Neuron (in vitro differentiated cells): ENCODE results near the gene ALDH7A1.
A peak's percentile ranks its signal among the peaks of the same experiment; 100 is the strongest.
"Not testable (repeated sequence)": the region's sequence is repeated elsewhere in the genome, so short reads cannot be mapped to it uniquely, and the experiment has no call there.

Source experiments
- H2AFZ ChIP-seq: one replicate; pipeline ENCODE4 v1.6.1; 2013; ENCODE audit warnings: low read depth, mild to moderate bottlenecking, inconsistent platforms, low read length, moderate library complexity
- H3K27me3 ChIP-seq: one replicate; pipeline ENCODE4 v1.6.1; 2013; ENCODE audit warnings: low read length; ENCODE audit not compliant: insufficient read depth
- H3K36me3 ChIP-seq: one replicate; pipeline ENCODE4 v1.6.1; 2013; ENCODE audit warnings: low read length; ENCODE audit not compliant: insufficient read depth
- H3K4me1 ChIP-seq: one replicate; pipeline ENCODE4 v1.6.1; 2013; ENCODE audit warnings: low read length; ENCODE audit not compliant: insufficient read depth
- H3K4me3 ChIP-seq: 2 replicates; pipeline ENCODE4 v1.5.1; 2013; ENCODE audit warnings: mild to moderate bottlenecking, low read length, moderate library complexity
- H3K9me3 ChIP-seq: one replicate; pipeline ENCODE4 v1.6.1; 2013; ENCODE audit warnings: low read length

Gene ALDH7A1

DNA sequence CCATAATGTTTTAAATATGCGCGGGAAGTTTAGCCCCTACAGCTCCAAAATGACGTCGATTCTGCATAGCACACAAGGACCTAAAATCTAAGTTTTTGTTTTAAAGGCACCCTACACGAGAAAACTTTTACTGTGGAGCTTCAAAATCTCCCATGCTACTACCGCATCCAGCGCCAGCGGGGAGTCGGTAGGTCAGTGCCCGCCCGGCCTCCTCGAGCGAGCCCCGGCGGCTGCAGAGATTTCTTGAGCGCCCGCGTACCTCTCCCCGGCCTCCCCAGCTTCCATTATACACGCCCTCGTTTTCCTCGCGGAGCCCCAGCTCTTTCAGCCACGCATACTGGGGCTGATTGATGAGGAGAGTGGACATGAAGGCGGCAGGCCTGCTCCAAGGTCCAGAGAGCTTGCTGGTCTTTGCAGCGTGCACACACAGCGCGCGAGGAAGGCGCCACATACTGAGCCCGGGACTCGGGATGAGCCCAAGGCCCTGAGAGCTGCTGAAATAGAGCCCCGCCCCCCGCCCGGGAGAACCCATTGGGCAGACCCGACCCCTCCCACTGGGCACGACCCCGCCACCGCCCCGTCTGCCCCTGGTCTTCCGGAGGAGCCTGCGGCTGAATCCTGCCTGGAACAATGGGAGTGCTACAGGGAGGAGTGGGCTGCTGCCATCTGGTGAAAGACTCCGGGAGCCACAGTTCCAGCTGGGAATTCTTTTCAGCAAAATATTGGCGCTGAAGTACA is at the start of gene ALDH7A1:
Gene ALDH7A1, minus strand, starts transcription at position 472 of the 738 bp plus-strand sequence. Its CDS starts 21 bp downstream, at position 451.
- peak within 1 kb of the TSS; percentile 88 for H2AFZ ChIP-seq
- H3K4me1 ChIP-seq = peaks cover 16% of the 10 kb centered on the region
- H3K36me3 ChIP-seq = peaks cover 18% of the 10 kb centered on the region
- peak within 1 kb of the TSS; percentile 78 for H3K4me3 ChIP-seq
- no peaks in the 10 kb centered on the region for H3K9me3 ChIP-seq
- H3K27me3 ChIP-seq = no peaks in the 10 kb centered on the region

DNA sequence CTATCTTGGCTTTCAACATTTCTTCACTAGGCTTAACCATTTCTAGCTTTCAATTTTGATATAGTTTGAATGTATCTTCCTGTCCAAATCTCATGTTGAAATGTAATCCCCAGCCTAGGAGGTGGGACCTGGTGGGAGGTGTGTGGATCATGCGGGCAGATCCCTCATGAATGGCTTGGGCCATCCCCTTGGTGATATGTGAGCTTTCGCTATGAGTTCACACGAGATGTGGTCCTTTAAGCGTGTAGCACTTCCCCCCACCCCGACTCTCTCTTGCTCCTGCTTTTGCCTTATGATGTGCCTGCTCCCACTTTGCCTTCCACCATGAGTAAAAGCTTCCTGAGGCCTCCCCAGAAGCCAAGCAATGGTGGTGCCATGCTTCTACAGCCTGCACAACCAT is 46.4 kb upstream of the ALDH7A1 start:
- H3K4me1 ChIP-seq = no peaks in the 10 kb centered on the region
- H3K27me3 ChIP-seq = no peaks in the 10 kb centered on the region
- H2AFZ ChIP-seq = no peak overlapping the region
- H3K4me3 ChIP-seq = no peak overlapping the region
- no peaks in the 10 kb centered on the region for H3K36me3 ChIP-seq
- H3K9me3 ChIP-seq = no peaks in the 10 kb centered on the region

GRCh38 chr5:126640866-126641265 is 45.8 kb upstream of the ALDH7A1 start:
- no peaks in the 10 kb centered on the region for H3K9me3 ChIP-seq
- no peaks in the 10 kb centered on the region for H3K4me1 ChIP-seq
- no peak overlapping the region for H2AFZ ChIP-seq
- H3K4me3 ChIP-seq = no peak overlapping the region
- no peaks in the 10 kb centered on the region for H3K27me3 ChIP-seq
- no peaks in the 10 kb centered on the region for H3K36me3 ChIP-seq

DNA sequence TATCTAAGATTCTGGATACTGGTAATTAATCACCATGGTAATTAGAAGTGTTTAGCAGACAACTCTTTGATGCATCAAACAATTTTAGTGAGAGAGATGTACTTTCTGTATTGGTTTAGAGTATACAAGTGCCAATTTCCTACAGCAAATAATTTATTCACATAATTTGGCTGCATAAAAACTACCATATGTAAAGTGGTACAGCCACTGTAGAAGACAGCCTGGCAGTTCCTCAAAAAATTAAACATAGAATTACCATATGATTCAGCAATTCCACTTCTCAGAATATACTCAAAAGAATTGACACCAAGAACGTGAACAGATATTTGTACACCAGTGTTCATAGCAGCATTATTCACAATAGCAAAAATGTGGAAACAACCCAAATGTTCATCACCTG is 41.9 kb upstream of the ALDH7A1 start:
- Histone ChIP-seq H2AFZ (no peak overlapping the region), H3K4me1 (no peaks in the 10 kb centered on the region), H3K36me3 (no peaks in the 10 kb centered on the region), H3K4me3 (no peak overlapping the region), H3K27me3 (no peaks in the 10 kb centered on the region), H3K9me3 (no peaks in the 10 kb centered on the region)

- no peaks in the 10 kb centered on the region for H3K36me3 ChIP-seq
These were observed 40.6 kb upstream of the ALDH7A1 start for GRCh38 chr5:126635585-126635984.

DNA sequence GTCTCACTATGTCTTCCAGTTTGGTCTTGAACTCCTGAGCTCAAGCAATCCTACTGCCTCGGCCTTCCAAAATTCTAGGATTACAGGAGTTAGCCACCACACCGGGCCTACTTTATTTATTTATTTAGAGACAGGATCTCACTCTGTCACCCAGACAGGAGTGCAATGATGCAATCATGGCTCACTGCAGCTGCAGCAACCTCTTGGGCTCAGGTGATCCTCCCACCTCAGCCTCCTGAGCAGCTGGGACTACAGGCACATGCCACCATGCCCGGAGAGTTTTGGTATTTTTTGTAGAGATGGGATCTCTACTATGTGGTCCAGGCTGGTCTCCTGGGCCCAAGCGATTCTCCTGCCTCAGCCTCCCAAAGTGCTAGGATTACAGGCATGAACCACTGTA is 38.5 kb upstream of the ALDH7A1 start:
- no peak overlapping the region for H2AFZ ChIP-seq
- no peaks in the 10 kb centered on the region for H3K27me3 ChIP-seq
- no peaks in the 10 kb centered on the region for H3K9me3 ChIP-seq
- no peak overlapping the region for H3K4me3 ChIP-seq
- H3K36me3 ChIP-seq = no peaks in the 10 kb centered on the region
- no peaks in the 10 kb centered on the region for H3K4me1 ChIP-seq

More at GRCh38 chr5:126635585-126635984, 40.6 kb upstream of the ALDH7A1 start:
- H3K9me3 ChIP-seq = no peaks in the 10 kb centered on the region
- no peak overlapping the region for H2AFZ ChIP-seq
- H3K4me3 ChIP-seq = no peak overlapping the region
- H3K4me1 ChIP-seq = no peaks in the 10 kb centered on the region
- H3K27me3 ChIP-seq = no peaks in the 10 kb centered on the region

GRCh38 chr5:126631920-126632319 is 36.9 kb upstream of the ALDH7A1 start:
- H3K4me1 ChIP-seq = no peaks in the 10 kb centered on the region
- no peak overlapping the region for H3K4me3 ChIP-seq
- no peak overlapping the region for H2AFZ ChIP-seq
- H3K27me3 ChIP-seq = no peaks in the 10 kb centered on the region
- H3K36me3 ChIP-seq = peaks cover 1% of the 10 kb centered on the region
- H3K9me3 ChIP-seq = no peaks in the 10 kb centered on the region

- Histone ChIP-seq H3K36me3 (peaks cover 30% of the 10 kb centered on the region), H3K27me3 (no peaks in the 10 kb centered on the region), H2AFZ (no peak overlapping the region), H3K4me1 (no peaks in the 10 kb centered on the region), H3K4me3 (no peak overlapping the region), H3K9me3 (no peaks in the 10 kb centered on the region)
These were observed 33.1 kb upstream of the ALDH7A1 start for GRCh38 chr5:126628102-126628501.

DNA sequence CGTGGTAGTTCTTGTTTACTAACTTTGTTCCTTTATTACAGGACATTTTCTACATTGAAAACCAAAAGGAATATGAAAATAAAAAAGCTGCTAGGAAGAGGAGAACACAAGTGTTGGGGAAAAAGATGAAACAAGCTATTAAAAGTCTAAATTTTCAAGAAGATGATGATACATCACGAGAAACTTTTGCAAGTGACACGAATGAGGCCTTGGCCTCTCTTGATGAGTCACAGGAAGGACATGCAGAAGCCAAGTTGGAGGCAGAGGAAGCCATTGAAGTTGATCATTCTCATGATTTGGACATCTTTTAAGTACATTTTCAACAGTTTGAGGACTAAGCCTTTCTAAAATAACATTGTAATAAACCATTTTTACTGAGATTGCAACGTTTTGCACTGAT is 29.5 kb upstream of the ALDH7A1 start:
- H3K36me3 ChIP-seq = peaks cover 46% of the 10 kb centered on the region
- no peak overlapping the region for H3K4me3 ChIP-seq
- no peaks in the 10 kb centered on the region for H3K4me1 ChIP-seq
- H2AFZ ChIP-seq = no peak overlapping the region
- H3K9me3 ChIP-seq = no peaks in the 10 kb centered on the region
- H3K27me3 ChIP-seq = no peaks in the 10 kb centered on the region

- Histone ChIP-seq H3K36me3 (peaks cover 54% of the 10 kb centered on the region), H2AFZ (no peak overlapping the region), H3K4me3 (no peak overlapping the region), H3K27me3 (no peaks in the 10 kb centered on the region), H3K9me3 (no peaks in the 10 kb centered on the region), H3K4me1 (no peaks in the 10 kb centered on the region)
These were observed 24.8 kb upstream of the ALDH7A1 start for GRCh38 chr5:126619781-126620180.

DNA sequence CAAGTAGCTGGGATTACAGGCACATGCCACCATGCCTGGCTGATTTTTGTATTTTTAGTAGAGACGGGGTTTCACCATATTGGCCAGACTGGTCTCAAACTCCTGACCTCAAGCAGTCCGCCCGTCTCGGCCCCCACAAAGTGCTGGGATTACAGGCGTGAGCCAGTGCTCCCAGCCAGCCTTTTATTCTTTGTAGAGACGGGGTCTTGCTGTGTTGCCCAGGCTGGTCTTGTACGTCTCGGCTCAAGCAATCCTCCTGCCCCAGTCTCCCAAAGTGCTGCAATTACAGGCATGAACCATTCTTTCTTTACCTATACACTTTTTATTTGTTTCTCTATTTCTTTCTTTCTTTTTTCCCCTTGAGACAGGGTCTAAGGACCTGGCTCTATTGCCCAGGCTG is 22.6 kb upstream of the ALDH7A1 start:
- H3K36me3 ChIP-seq = peaks cover 45% of the 10 kb centered on the region
- not testable (repeated sequence) for H3K9me3 ChIP-seq

DNA sequence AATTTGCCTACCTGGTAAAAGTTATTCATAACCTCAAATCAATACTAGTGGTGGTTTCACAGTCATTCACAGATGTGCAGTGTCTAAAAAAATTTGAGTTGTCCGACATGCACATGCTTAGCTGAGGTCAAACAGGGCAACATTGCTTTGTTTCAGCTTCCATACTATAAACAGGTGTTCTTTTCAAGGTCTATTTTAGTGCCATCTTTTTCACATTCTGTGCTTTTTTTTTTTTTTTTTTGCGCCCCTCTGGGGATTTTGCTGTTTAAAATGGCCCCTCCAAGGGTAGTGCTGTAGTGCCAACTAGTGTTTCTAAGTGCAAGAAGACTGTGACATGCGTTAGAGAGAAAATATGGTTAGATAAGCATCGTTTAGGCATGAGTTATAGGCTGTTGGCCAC is 20.3 kb upstream of the ALDH7A1 start:
- H3K4me3 ChIP-seq = no peak overlapping the region
- H3K4me1 ChIP-seq = no peaks in the 10 kb centered on the region
- H3K27me3 ChIP-seq = no peaks in the 10 kb centered on the region
- no peak overlapping the region for H2AFZ ChIP-seq
- no peaks in the 10 kb centered on the region for H3K9me3 ChIP-seq
- peaks cover 55% of the 10 kb centered on the region for H3K36me3 ChIP-seq

More for the DNA sequence above, 22.6 kb upstream of the ALDH7A1 start:
- not testable (repeated sequence) for H2AFZ ChIP-seq, H3K27me3 ChIP-seq, H3K4me3 ChIP-seq, H3K4me1 ChIP-seq

DNA sequence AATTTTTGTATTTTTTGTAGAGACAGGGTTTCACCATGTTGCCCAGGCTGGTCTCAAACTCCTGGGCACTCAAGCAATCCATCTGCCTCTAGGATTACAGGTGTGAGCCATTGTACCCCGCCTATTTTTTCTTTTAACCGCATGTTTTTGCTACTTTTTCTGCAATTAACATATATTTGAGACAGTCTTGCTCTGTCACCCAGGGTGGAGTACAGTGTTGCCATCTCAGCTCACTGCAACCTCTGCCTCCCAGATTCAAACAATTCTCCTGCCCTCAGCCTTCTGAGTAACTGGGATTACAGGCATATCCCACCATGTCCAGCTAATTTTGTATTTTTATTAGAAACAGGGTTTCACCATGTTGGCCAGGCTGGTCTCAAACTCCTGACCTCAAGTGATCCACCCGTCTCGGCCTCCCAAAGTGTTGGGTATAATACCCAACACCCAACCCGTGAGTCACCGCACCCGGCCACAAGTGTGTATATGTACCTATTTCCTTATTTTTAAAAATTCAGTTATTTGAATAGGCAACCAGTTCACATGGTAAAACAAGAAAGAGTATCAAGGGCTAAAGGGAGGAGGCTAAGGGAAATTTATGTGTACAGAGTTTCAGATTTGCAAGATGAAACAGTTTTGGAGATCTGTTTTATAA is 19.0 kb upstream of the ALDH7A1 start:
- no peaks in the 10 kb centered on the region for H3K4me1 ChIP-seq

More for the DNA sequence above, 19.0 kb upstream of the ALDH7A1 start:
- H3K36me3 ChIP-seq = peaks cover 54% of the 10 kb centered on the region
- H2AFZ ChIP-seq = no peak overlapping the region
- no peak overlapping the region for H3K4me3 ChIP-seq
- H3K27me3 ChIP-seq = no peaks in the 10 kb centered on the region
- H3K9me3 ChIP-seq = no peaks in the 10 kb centered on the region
